ENCODE data around the gene TRIM24. TPM values are rescaled to one million over a fixed set of nuclear protein-coding genes. Genes with fewer than 3 reads are reported as not detected.
A peak's percentile ranks its signal among the peaks of the same experiment; 100 is the strongest.

The TRIM24 gene
- total and polyA plus RNA-seq, 2 of the 13 experiments (the other 11 are each of a cell fraction or from before 2014, with no cell fraction given): 100 to 106 TPM

GRCh38 chr7:138456220-138456619, 3.8 kb upstream of the TRIM24 start:
- Histone ChIP-seq H2AFZ (ENCODE audit: low read length) (no peak overlapping the region), H3K27ac (ENCODE audit: extremely low read length, insufficient read depth, low read length) (no peak overlapping the region), H3K4me1 (ENCODE audit: insufficient read depth, low read length) (peaks cover 40% of the 10 kb centered on the region), H3K9ac (ENCODE audit: insufficient read depth, low read depth, low read length) (no peak overlapping the region), H3K4me3 (replicated peaks in 1 of 3; ENCODE audit: insufficient read depth in 1 of 3, low read depth in 2 of 3, low read length in 3 of 3) (no peak overlapping the region), H3K27me3 (ENCODE audit: control insufficient read depth in 1 of 2, insufficient read depth in 2 of 2, low read length in 2 of 2) (no peaks in the 10 kb centered on the region; a peak in 1 of 5 replicates), H4K20me1 (ENCODE audit: insufficient read depth, low read length) (no peaks in the 10 kb centered on the region), H3K36me3 (replicated peaks in 1 of 2; ENCODE audit: control insufficient read depth in 1 of 2, insufficient read depth in 2 of 2, low read length in 2 of 2) (no peaks in the 10 kb centered on the region), H3K9me3 (ENCODE audit: low read length) (no peaks in the 10 kb centered on the region), H3K4me2 (ENCODE audit: low read depth, low read length) (0 out of 2 replicates have a peak overlapping the region, but pooled peaks have one; percentile 9), H3K79me2 (ENCODE audit: insufficient read depth, low read length) (peaks cover 21% of the 10 kb centered on the region)
- CTCF ChIA-PET (ENCODE audit: low intra/inter-chr PET ratio, low total read pairs): no interaction called here
- 92% methylated on average over 4 of the region's 4 CpGs for WGBS (ENCODE audit: low lambda C conversion rate)
- no TSS peak for BruUV-seq (replicated peaks)
- in situ Hi-C loops (cut with HindIII; ENCODE audit: extremely low pct_ligation_motif_present, low pct_unique_long_range_greater_than_20kb): no loop called here
- intact Hi-C loops (cut with micrococcal nuclease; ENCODE audit: unreplicated experiment): no loop called here
- TF ChIP-seq RARG (CRISPR knock-in tag; IDR thresholded peaks at IDR 0.05; ENCODE audit: low read depth) (no peak), TBX3 (IDR thresholded peaks at IDR 0.05; ENCODE audit: borderline replicate concordance) (no peak), ZNF280D (CRISPR knock-in tag; IDR thresholded peaks at IDR 0.05) (no peak), ZNF121 (CRISPR knock-in tag; IDR thresholded peaks at IDR 0.05) (peak; percentile 80), MNT (IDR thresholded peaks at IDR 0.05) (no peak), MED1 (CRISPR knock-in tag; IDR thresholded peaks at IDR 0.05) (no peak), ATF5 (CRISPR knock-in tag; IDR thresholded peaks at IDR 0.05; ENCODE audit: low read depth) (no peak)
- DNase-seq (ENCODE audit: low spot score) (no peak), FAIRE-seq (peak; percentile 21), ATAC-seq (no peak)
- POLR2A ChIA-PET: no interaction called here
